HEK293 (cell line): ENCODE data around the gene VPS13C.

ENCODE experiments used
- CTCF ChIA-PET: fragments of 350-600 bp; formaldehyde crosslinking; extraction: SDS; loops from one replicate; lab custom pipeline; 2021; ENCODE audit warnings: antibody characterized with exemption; lab: Yijun Ruan, JAX
- POLR2A ChIA-PET: fragments of 300-600 bp; formaldehyde crosslinking; extraction: SDS; loops from one replicate; lab custom pipeline; 2020; ENCODE audit warnings: antibody characterized with exemption, inconsistent platforms; lab: Yijun Ruan, JAX
- H3K27ac ChIP-seq: fragments of 200-500 bp; sonication (Bioruptor generic); 2 replicates; pipeline ENCODE4 v1.5.1; 2014; ENCODE audit warnings: low read depth, low read length, control low read depth, inconsistent platforms; ENCODE audit errors: extremely low read depth
- H3K36me3 ChIP-seq, 2 experiments: fragments of 200-500 bp in 1 of 2; sonication (Bioruptor generic) in 1 of 2; 1 replicate in 1 of 2; 2 replicates in 1 of 2; pipeline ENCODE4 v1.5.1; 2014 to 2017; ENCODE audit warnings: inconsistent platforms in 2 of 2, low read length in 2 of 2; ENCODE audit not compliant: control insufficient read depth in 2 of 2, insufficient read depth in 1 of 2
- H3K4me1 ChIP-seq: fragments of 200-500 bp; sonication (Bioruptor generic); 2 replicates; pipeline ENCODE4 v1.5.1; 2014; ENCODE audit warnings: mild to moderate bottlenecking, low read length, inconsistent platforms; ENCODE audit not compliant: control insufficient read depth, insufficient read depth
- H3K4me3 ChIP-seq: 2 replicates; pipeline ENCODE4 v1.5.1; 2011; ENCODE audit warnings: low read depth, mild to moderate bottlenecking, control low read depth, low read length, moderate library complexity
- H3K9me3 ChIP-seq: fragments of 200-500 bp; sonication (Bioruptor generic); 2 replicates; pipeline ENCODE4 v1.5.1; 2014; ENCODE audit warnings: low read depth, low read length, inconsistent platforms; ENCODE audit not compliant: control insufficient read depth, insufficient read depth
- BCL6B ChIP-seq: fragments of 450-650 bp; formaldehyde crosslinking; IDR thresholded peaks from 2 replicates; pipeline ENCODE4 v1.5.1; 2017; ENCODE audit warnings: missing biosample characterization, missing genetic modification characterization
- INSM2 ChIP-seq: fragments of 450-650 bp; formaldehyde crosslinking; IDR thresholded peaks from 2 replicates; pipeline ENCODE4 v1.5.1; 2016; ENCODE audit warnings: missing biosample characterization, missing genetic modification characterization
- KLF16 ChIP-seq: fragments of 450-650 bp; formaldehyde crosslinking; IDR thresholded peaks from 2 replicates; pipeline ENCODE4 v1.5.1; 2017; ENCODE audit warnings: missing biosample characterization, missing genetic modification characterization
- KLF7 ChIP-seq: fragments of 450-650 bp; formaldehyde crosslinking; IDR thresholded peaks from 2 replicates; pipeline ENCODE4 v1.5.1; 2016; ENCODE audit warnings: missing biosample characterization, missing genetic modification characterization, borderline replicate concordance
- KLF9 ChIP-seq: fragments of 450-650 bp; formaldehyde crosslinking; IDR thresholded peaks from 2 replicates; pipeline ENCODE4 v1.5.1; 2016; ENCODE audit warnings: missing biosample characterization, missing genetic modification characterization, low read depth
- REST ChIP-seq: fragments of 450-650 bp; formaldehyde crosslinking; IDR thresholded peaks from 2 replicates; pipeline ENCODE4 v1.5.1; 2016; ENCODE audit warnings: missing biosample characterization, missing genetic modification characterization
- SP2 ChIP-seq: fragments of 450-650 bp; formaldehyde crosslinking; IDR thresholded peaks from 2 replicates; pipeline ENCODE4 v1.5.1; 2016; ENCODE audit warnings: missing biosample characterization, missing genetic modification characterization
- SP3 ChIP-seq: fragments of 450-650 bp; formaldehyde crosslinking; IDR thresholded peaks from 2 replicates; pipeline ENCODE4 v1.5.1; 2016; ENCODE audit warnings: missing biosample characterization, missing genetic modification characterization
- ZFHX2 ChIP-seq: fragments of 450-650 bp; formaldehyde crosslinking; conservative IDR thresholded peaks from 2 replicates; pipeline ENCODE4 v1.5.1; 2016; ENCODE audit warnings: missing biosample characterization, missing genetic modification characterization
- ZFP3 ChIP-seq: fragments of 450-650 bp; formaldehyde crosslinking; IDR thresholded peaks from 2 replicates; pipeline ENCODE4 v1.5.1; 2016; ENCODE audit warnings: low read depth, missing biosample characterization, missing genetic modification characterization
- ZNF132 ChIP-seq: fragments of 450-650 bp; formaldehyde crosslinking; IDR thresholded peaks from 2 replicates; pipeline ENCODE4 v1.5.1; 2017; ENCODE audit warnings: missing biosample characterization, missing genetic modification characterization, borderline replicate concordance
- ZNF23 ChIP-seq: fragments of 450-650 bp; formaldehyde crosslinking; IDR thresholded peaks from 2 replicates; pipeline ENCODE4 v1.5.1; 2016; ENCODE audit warnings: missing biosample characterization, missing genetic modification characterization, borderline replicate concordance
- ZNF248 ChIP-seq: fragments of 450-650 bp; formaldehyde crosslinking; IDR thresholded peaks from 2 replicates; pipeline ENCODE4 v1.5.1; 2017; ENCODE audit warnings: missing biosample characterization, missing genetic modification characterization
- ZNF302 ChIP-seq: fragments of 450-650 bp; formaldehyde crosslinking; IDR thresholded peaks from 2 replicates; pipeline ENCODE4 v1.5.1; 2016; ENCODE audit warnings: missing biosample characterization, missing genetic modification characterization, low read depth
- ZNF335 ChIP-seq: fragments of 450-650 bp; formaldehyde crosslinking; conservative IDR thresholded peaks from 2 replicates; pipeline ENCODE4 v1.5.1; 2016; ENCODE audit warnings: missing biosample characterization, missing genetic modification characterization
- ZNF488 ChIP-seq: fragments of 450-650 bp; formaldehyde crosslinking; IDR thresholded peaks from 2 replicates; pipeline ENCODE4 v1.5.1; 2016; ENCODE audit warnings: missing biosample characterization, missing genetic modification characterization
- ZNF558 ChIP-seq: fragments of 450-650 bp; formaldehyde crosslinking; IDR thresholded peaks from 2 replicates; pipeline ENCODE4 v1.5.1; 2016; ENCODE audit warnings: missing biosample characterization, missing genetic modification characterization
- ZNF768 ChIP-seq: fragments of 450-650 bp; formaldehyde crosslinking; IDR thresholded peaks from 2 replicates; pipeline ENCODE4 v1.5.1; 2018; ENCODE audit warnings: missing biosample characterization, mild to moderate bottlenecking, missing genetic modification characterization
- ZNF792 ChIP-seq: fragments of 450-650 bp; formaldehyde crosslinking; IDR thresholded peaks from 2 replicates; pipeline ENCODE4 v1.5.1; 2016; ENCODE audit warnings: missing biosample characterization, missing genetic modification characterization
- ZSCAN4 ChIP-seq: fragments of 450-650 bp; formaldehyde crosslinking; IDR thresholded peaks from 2 replicates; pipeline ENCODE4 v1.5.1; 2017; ENCODE audit warnings: missing biosample characterization, missing genetic modification characterization

VPS13C gene

GRCh38 chr15:61832223-61832622 is 228.0 kb downstream of the VPS13C start:
- Histone ChIP-seq H3K4me1 (no peaks in the 10 kb centered on the region), H3K4me3 (no peak overlapping the region), H3K9me3 (no peaks in the 10 kb centered on the region), H3K36me3 (no peaks in the 10 kb centered on the region), H3K27ac (no peak overlapping the region)
- POLR2A ChIA-PET, result no interaction called here
- TF ChIP-seq BCL6B (tag by site-specific recombination) (no peak), INSM2 (tag by site-specific recombination) (no peak), ZNF792 (no peak), ZFHX2 (tag by site-specific recombination) (no peak), ZNF248 (tag by site-specific recombination) (no peak), ZFP3 (tag by site-specific recombination) (no peak)
- CTCF ChIA-PET, result interaction anchor here (0.6 to 1.2 kb wide), 4 partner anchors 118 to 637 kb away, joined by 3 to 5 read pairs (median 4); no protein-coding TSS in a partner anchor

GRCh38 chr15:61831505-61831921 is 228.7 kb downstream of the VPS13C start:
- H3K4me1 ChIP-seq, result no peaks in the 10 kb centered on the region
- CTCF ChIA-PET, result interaction anchor here (0.6 to 1.2 kb wide), 3 partner anchors 117 to 637 kb away, joined by 3 to 5 read pairs (median 3); no protein-coding TSS in a partner anchor
- no peak overlapping the region for H3K27ac ChIP-seq
- no peak for TF ChIP-seq ZNF335 (tag by site-specific recombination)
- no peak overlapping the region for H3K4me3 ChIP-seq
- H3K36me3 ChIP-seq, result no peaks in the 10 kb centered on the region
- H3K9me3 ChIP-seq, result no peaks in the 10 kb centered on the region
- POLR2A ChIA-PET, result no interaction called here

GRCh38 chr15:61830536-61831330 is 229.5 kb downstream of the VPS13C start:
- no peaks in the 10 kb centered on the region for H3K36me3 ChIP-seq
- TF ChIP-seq ZNF248 (tag by site-specific recombination) (no peak), ZNF132 (no peak), ZNF558 (tag by site-specific recombination) (no peak), ZNF302 (tag by site-specific recombination) (no peak), KLF7 (tag by site-specific recombination) (no peak), SP2 (no peak), ZSCAN4 (no peak), ZNF488 (no peak), REST (tag by site-specific recombination) (no peak), KLF9 (tag by site-specific recombination) (no peak), ZNF768 (tag by site-specific recombination) (no peak), SP3 (tag by site-specific recombination) (no peak), ZNF23 (tag by site-specific recombination) (no peak), KLF16 (tag by site-specific recombination) (no peak)
- CTCF ChIA-PET, result no interaction called here
- H3K4me3 ChIP-seq, result no peak overlapping the region
- no peaks in the 10 kb centered on the region for H3K9me3 ChIP-seq
- no peaks in the 10 kb centered on the region for H3K4me1 ChIP-seq
- POLR2A ChIA-PET, result no interaction called here
- no peak overlapping the region for H3K27ac ChIP-seq
